Skeletal muscle cell (primary cell): ENCODE results near the gene EPN2.

Experiments
- DNase-seq: peaks from one replicate; pipeline ENCODE4 v3.0.0-alpha.2; 2010; ENCODE audit warnings: low read depth
- H3K4me3 ChIP-seq: 2 replicates; pipeline ENCODE4 v1.5.1; 2011; ENCODE audit warnings: low read depth, mild to moderate bottlenecking, control low read depth, low read length, moderate library complexity

EPN2 gene

GRCh38 chr17:19304209-19304608 lies 67.0 kb downstream of the EPN2 start:
- H3K4me3 ChIP-seq = no peak overlapping the region
- DNase-seq = no peak

DNA sequence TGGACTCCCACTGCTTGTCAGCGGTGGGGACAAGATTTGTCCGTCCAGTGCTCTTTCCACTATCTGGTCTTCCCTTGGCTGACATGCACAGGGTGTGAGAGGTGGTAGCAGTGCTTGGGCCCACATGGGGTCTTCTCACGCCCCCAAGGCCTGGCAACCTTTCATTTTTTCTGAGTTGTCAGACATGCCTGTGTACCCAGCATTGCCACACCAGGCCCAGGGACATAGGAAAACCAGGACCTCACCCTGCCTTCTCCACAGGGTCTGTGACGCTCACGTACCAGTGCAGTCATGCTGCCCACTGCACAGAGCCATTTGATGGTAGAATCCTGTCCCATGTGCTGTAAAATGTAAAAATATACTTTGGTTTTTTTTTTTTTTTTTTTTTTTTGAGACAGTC lies 67.6 kb downstream of the EPN2 start:
- no peak for DNase-seq
- no peak overlapping the region for H3K4me3 ChIP-seq

- no peak overlapping the region for H3K4me3 ChIP-seq
- no peak for DNase-seq
Measured at GRCh38 chr17:19305256-19305655, 68.1 kb downstream of the EPN2 start.

- no peak overlapping the region for H3K4me3 ChIP-seq
- no peak for DNase-seq
Measured at GRCh38 chr17:19305761-19306159, 68.6 kb downstream of the EPN2 start.

DNA sequence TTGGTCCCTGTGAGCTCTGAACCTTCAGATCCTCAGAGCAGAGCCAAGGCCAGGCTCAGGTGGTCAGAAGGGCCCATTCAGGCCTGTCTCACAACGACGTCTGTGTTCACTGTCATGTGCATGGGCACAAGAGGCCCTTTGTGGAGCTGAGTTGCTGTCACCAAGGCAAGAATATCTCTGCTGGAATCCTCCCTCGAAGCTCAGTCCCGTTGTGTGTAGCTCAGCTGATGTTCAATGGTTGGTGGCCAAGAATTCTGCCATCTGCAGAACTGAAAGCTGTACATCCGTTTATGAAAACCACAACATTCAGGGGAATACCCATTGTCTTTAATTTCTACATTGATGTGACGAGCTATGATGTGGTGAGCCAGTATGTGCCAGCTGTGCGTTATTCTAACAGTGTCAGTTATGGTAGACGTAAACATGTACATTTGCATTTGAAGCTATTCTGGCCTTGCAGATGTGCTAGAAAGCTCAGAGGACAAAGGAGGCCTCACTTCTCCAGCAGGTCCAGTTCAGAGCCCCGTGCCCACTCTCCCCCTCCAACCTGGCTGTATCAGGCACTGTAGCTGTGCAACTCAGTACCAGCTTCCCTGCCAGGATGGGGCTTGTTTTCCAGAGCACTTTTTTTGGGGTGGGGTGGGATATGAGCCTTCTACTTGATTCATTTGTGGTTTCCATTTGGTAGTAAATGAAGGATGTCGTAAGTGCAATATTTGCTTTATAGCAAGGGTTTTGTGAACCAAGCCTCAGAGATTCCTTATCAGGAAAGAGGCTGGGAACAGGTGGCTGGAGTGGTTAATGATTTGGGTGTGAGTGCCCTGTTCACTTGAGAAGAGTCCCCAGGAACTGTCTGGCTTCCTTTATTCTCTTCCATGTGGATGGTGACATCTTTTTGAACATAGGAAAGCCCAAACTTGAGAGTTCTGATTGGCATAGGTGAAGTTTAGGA lies 69.3 kb downstream of the EPN2 start:
- DNase-seq = no peak
- H3K4me3 ChIP-seq = no peak overlapping the region

- no peak for DNase-seq
- H3K4me3 ChIP-seq = no peak overlapping the region
Measured at GRCh38 chr17:19307521-19307920, 70.4 kb downstream of the EPN2 start.

GRCh38 chr17:19308398-19308797 lies 71.2 kb downstream of the EPN2 start:
- H3K4me3 ChIP-seq = no peak overlapping the region
- DNase-seq = no peak

- H3K4me3 ChIP-seq = no peak overlapping the region
- DNase-seq = no peak
Measured at GRCh38 chr17:19309701-19310100, 72.5 kb downstream of the EPN2 start.

DNA sequence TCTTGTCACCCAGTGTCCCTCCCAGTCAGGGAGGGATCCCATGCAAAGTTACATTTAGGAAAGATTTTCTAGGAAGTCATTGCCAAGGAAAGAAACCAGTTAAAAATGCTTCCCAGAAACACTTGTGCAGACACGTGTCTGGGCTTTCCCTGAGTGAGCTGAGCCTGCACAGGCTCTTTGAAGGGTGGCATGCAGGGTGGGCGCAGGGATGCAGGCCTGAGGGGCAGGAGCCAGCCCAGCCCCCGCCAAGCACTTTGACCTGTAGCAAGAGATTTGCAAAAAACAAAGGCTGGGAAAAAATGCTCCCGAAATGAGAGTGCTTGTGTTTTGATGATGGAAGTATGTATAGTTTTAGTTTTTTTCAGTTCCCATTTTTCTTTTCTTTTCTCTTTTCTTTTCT lies 73.0 kb downstream of the EPN2 start:
- no peak for DNase-seq
- H3K4me3 ChIP-seq = no peak overlapping the region

DNA sequence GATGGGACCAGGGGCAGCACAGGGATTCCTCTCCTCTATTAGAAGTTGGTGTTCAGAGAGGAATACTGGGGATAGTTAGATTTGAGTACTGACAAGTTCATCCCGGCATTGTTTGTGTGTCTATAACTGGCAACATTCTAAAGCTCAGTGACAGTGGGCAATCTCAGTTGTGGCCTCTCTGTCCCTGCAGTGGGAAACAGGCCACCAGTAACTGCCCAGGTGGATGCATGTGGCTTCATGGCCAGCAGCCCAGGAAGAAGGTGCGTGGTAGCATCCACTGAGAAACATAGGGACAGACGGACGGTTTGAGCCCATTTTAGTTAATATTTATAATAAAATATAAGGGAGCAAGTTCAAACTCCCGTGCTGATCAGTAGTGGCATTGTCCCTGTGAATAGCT lies 73.8 kb downstream of the EPN2 start:
- DNase-seq = no peak
- no peak overlapping the region for H3K4me3 ChIP-seq

- H3K4me3 ChIP-seq = no peak overlapping the region
- DNase-seq = no peak
Measured at GRCh38 chr17:19311421-19312215, 74.5 kb downstream of the EPN2 start.

GRCh38 chr17:19312406-19312805 lies 75.2 kb downstream of the EPN2 start:
- no peak overlapping the region for H3K4me3 ChIP-seq
- DNase-seq = no peak

DNA sequence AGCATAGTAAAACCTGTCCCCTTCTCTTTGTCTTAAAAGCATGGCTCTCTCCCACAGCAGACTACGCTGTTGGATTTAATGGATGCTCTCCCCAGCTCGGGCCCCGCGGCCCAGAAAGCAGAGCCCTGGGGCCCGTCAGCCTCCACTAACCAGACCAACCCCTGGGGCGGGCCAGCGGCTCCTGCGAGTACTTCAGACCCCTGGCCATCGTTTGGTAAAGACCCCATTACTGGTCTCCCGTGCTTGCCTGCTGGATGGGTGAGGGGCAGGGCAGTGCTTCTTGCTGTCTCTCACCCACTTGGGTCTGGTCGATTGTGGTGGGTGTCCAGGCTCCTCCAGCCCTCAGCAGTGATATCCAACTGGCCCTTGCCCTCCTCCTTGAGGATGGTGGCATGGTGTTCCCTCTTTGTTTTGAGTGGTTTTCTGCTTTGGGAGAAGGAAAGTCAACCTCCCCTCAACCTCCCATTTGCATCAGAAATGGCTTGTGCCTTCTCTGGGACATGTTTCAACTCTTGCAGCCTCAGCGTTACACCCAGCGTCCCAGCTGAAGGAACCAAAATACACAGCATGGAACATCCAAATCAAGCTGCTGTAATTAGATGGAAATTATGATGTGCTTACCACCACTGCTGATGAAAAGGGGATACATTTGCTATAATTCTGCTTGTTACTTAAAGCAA lies 76.0 kb downstream of the EPN2 start:
- DNase-seq = no peak
- no peak overlapping the region for H3K4me3 ChIP-seq

- DNase-seq = no peak
- no peak overlapping the region for H3K4me3 ChIP-seq
Measured at GRCh38 chr17:19313746-19314651, 76.8 kb downstream of the EPN2 start.

DNA sequence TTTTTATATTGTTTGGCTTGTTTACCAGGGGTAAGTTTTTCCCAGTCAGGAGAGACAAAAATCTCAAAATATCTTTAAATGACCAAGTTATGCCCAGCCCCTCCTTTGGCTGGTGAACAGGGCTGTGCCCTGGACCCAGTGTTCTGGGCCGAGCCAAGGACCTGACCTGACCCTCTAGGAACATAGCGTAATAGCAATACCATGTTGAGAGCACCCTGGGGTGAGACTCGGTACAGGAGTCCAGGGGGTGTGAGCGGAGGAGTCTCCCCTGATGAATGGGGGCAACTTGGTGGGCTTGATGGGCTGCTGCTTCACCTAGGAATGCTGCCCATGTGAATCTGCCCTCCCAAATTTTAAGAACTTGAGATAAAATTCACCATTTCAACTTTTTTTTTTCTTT lies 77.9 kb downstream of the EPN2 start:
- H3K4me3 ChIP-seq = no peak overlapping the region
- DNase-seq = no peak

DNA sequence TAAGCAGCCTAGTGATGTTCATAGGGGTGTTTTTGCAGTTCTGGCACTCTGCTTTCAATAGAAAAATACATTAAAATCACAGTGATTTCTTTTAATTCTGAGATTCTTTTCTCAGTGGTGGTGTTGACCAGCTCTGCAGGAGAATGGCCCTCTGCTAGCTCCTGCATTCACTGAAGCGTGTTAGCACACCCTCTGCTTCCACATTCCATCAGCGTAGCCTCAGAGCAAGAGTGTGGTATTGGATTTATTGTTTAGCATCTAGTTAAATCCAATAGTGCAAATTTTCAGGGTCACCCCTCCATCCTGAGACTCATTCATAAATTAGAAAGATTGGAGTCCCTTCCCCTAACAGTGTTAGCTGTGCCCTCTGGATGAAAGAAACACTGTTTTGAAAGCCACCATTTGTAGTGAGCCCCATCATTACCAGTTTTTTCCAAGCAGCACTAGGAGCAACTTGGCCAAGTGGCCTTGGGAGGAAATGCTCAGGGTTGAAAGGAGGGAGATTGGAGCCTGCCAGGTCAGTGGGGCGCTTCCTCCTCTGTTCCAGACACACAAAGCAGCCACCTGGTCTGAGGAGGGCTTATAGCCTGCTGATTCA lies 79.7 kb downstream of the EPN2 start:
- no peak overlapping the region for H3K4me3 ChIP-seq
- no peak for DNase-seq

DNA sequence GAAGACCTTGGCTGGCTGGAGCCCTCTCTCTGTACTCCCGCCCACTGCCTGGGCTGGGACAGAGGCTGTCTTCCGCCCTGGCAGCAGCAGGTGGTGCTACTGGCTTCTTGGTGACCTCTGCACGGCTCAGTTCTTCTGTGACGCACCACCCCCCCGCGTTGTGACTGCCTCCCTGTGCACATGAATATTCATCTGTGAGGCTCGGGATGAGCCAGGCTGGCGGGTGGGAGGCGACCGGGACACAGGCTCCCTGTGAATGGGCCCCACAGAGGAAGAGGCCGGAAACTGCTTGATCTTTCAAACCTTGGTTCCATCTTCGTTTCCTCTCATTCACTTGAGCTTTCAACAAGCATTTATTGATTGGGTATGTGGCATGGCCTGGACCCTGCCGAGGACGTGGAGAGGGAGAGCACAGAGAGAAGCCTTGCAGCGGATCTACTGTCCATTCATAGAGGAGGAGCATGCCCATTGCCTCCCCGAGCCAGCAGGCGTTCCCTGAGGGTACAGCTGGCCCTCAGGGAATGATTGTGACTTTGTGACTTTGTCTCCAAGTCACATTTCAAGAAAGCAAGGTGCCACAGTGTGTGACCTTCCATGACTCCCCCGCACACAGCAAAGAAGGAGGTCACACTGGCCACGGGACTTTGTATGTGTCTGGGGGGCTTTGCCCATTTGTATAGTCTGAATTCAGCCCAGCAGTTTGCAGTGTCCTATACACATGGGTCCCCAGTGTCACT lies 80.4 kb downstream of the EPN2 start:
- DNase-seq = peak; percentile 70

DNA sequence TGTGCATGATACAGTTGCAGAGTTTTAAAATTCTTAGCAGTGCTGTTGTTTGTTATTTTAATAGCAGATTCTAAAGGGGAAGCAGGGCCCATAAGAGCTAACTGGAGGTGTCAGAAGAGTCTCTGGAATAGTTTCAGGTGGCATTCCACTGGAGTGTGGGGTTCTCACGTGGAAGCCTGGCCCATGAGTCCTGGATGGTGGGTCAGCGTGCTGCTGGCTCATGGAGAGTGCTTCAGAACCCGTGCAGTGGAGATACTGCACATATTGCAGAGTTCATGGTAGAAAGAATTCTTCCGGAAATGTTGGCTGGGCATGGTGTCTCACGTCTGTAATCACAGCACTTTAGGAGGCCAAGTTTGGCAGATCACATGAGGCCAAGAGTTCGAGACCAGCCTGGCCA lies 81.4 kb downstream of the EPN2 start:
- H3K4me3 ChIP-seq = no peak overlapping the region
- DNase-seq = no peak

More for the DNA sequence above, 80.4 kb downstream of the EPN2 start:
- no peak overlapping the region for H3K4me3 ChIP-seq
